ENCODE data around the gene LRRC56.

Gene LRRC56

DNA sequence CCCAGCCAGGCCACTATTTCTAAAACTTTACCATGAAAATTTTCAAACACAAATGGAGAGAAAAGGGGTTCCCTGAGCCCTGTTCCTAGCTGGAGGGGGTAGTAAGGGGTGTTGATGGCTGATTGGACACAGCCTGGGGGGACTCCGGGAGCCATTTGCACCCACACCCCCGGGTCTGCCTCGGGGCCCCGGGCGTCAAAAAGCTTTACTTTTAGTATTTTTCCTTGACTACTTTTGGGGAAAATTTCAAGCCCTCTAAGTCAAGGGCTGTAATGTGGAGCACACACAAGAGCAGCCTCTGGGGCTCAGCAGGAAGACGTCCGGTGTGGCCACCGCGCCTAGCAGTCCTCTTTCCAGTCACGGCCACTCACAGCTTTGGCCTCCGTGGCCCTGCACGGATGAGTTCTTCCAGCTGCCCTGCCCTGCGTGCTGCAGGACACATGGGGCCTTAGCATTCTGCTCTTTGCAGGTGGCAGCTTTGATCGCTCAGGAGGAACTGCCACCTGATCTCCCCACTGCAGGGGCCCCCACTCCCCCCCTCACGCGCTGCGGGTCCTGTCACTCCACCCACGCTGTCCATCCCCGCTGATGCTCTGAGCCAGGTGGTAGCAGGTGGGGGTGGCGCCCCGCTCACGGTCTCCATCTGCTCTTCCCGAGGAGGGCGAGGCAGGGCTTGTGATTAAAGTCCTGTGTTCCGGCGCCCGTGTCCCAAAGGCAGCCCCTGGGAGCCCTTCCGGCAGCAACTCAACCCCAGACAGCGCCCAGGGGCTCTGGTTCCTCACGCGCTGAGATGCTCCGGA lies 44.7 kb upstream of the LRRC56 start:
- Histone ChIP-seq H3K27ac (ENCODE audit: low read depth, low read length) (no peak overlapping the region), H3K36me3 (ENCODE audit: control insufficient read depth in 5 of 5, insufficient read depth in 5 of 5, low read length in 5 of 5) (peaks cover 0 to 87% (median 57%) of the 10 kb centered on the region in 5 donors), H3K4me1 (ENCODE audit: control insufficient read depth in 5 of 5, insufficient read depth in 5 of 5, low read length in 5 of 5) (peaks cover 0 to 1% (median 0%) of the 10 kb centered on the region in 5 donors), H3K4me3 (ENCODE audit: low read depth in 1 of 5, low read length in 5 of 5) (no peak overlapping the region), H3K27me3 (ENCODE audit: control insufficient read depth in 5 of 5, insufficient read depth in 4 of 5, low read length in 5 of 5) (no peaks in the 10 kb centered on the region), H3K9me3 (ENCODE audit: control insufficient read depth in 5 of 5, low read length in 5 of 5) (no peaks in the 10 kb centered on the region), H3K9ac (ENCODE audit: low read length in 5 of 5) (no peak overlapping the region)

DNA sequence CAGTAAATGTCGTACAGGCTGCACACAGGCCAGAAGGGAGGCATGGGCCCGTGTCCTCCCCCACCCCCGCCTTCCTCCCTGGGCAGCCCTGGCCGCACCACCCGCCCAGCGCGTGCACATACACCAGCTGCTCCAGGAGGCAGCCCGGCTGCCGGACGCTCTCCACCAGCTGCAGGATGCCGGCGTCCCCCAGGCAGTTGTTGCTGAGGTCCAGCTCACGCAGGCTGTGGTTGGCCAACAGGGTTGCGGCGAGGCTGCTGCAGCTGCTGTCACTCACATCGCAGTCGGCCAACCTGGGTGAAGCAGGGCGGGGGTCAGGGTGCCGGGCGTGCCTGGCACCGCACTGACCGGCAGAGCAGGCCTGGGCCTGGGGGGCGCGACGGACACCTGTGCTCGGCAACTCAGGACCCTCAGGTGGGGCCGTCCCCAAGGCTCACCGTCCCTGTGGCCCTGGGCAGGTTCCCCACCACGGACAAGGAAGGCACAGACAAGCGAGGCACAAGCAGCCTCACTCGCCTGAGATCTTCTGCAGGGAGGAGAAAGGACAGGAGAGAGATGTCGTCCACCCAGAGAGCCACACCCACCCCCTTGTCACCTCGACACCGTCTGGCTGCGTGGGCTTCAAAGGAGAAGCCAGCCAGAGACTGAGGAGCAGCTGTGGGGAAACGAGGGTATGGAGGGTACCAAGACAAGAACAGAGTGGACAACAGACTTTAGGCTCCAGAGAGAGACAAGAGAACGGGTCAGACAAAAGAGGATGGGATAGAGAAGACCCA lies 42.4 kb upstream of the LRRC56 start:
- peaks cover 0 to 2% (median 0%) of the 10 kb centered on the region in 5 donors for H3K4me1 ChIP-seq (ENCODE audit: control insufficient read depth in 5 of 5, insufficient read depth in 5 of 5, low read length in 5 of 5)
- peaks cover 0 to 90% (median 75%) of the 10 kb centered on the region in 5 donors for H3K36me3 ChIP-seq (ENCODE audit: control insufficient read depth in 5 of 5, insufficient read depth in 5 of 5, low read length in 5 of 5)
- no peak overlapping the region for H3K27ac ChIP-seq (ENCODE audit: low read depth, low read length)
- H3K9me3 ChIP-seq (ENCODE audit: control insufficient read depth in 5 of 5, low read length in 5 of 5) = no peaks in the 10 kb centered on the region
- H3K27me3 ChIP-seq (ENCODE audit: control insufficient read depth in 5 of 5, insufficient read depth in 4 of 5, low read length in 5 of 5) = no peaks in the 10 kb centered on the region
- H3K4me3 ChIP-seq (ENCODE audit: low read depth in 1 of 5, low read length in 5 of 5) = no peak overlapping the region
- H3K9ac ChIP-seq (ENCODE audit: low read length in 5 of 5) = no peak overlapping the region

DNA sequence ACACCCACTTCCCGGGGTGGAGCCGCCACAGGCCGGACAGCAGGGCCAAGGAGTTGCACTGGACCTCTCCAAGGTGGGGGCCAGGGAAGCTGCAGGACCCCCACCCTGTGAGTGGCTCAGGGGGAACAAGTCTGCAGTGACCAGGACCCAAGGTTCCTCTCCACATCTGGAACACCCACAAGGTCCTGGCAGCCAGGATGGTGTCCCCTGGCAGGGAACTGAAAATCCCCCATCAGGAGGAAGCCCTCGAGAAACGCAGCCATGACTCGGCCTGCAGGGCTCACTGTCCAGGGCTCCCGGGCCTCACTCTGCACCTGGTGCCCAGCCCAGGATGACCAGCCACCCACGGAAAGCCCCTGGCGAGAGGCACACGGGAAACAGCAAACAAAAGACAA lies 41.8 kb upstream of the LRRC56 start:
- no peak overlapping the region for H3K9ac ChIP-seq (ENCODE audit: low read length in 5 of 5)
- H3K27ac ChIP-seq (ENCODE audit: low read depth, low read length) = no peak overlapping the region
- peaks cover 0 to 2% (median 0%) of the 10 kb centered on the region in 5 donors for H3K4me1 ChIP-seq (ENCODE audit: control insufficient read depth in 5 of 5, insufficient read depth in 5 of 5, low read length in 5 of 5)
- H3K27me3 ChIP-seq (ENCODE audit: control insufficient read depth in 5 of 5, insufficient read depth in 4 of 5, low read length in 5 of 5) = no peaks in the 10 kb centered on the region
- no peak overlapping the region for H3K4me3 ChIP-seq (ENCODE audit: low read depth in 1 of 5, low read length in 5 of 5)
- peaks cover 0 to 90% (median 75%) of the 10 kb centered on the region in 5 donors for H3K36me3 ChIP-seq (ENCODE audit: control insufficient read depth in 5 of 5, insufficient read depth in 5 of 5, low read length in 5 of 5)
- no peaks in the 10 kb centered on the region for H3K9me3 ChIP-seq (ENCODE audit: control insufficient read depth in 5 of 5, low read length in 5 of 5)

DNA sequence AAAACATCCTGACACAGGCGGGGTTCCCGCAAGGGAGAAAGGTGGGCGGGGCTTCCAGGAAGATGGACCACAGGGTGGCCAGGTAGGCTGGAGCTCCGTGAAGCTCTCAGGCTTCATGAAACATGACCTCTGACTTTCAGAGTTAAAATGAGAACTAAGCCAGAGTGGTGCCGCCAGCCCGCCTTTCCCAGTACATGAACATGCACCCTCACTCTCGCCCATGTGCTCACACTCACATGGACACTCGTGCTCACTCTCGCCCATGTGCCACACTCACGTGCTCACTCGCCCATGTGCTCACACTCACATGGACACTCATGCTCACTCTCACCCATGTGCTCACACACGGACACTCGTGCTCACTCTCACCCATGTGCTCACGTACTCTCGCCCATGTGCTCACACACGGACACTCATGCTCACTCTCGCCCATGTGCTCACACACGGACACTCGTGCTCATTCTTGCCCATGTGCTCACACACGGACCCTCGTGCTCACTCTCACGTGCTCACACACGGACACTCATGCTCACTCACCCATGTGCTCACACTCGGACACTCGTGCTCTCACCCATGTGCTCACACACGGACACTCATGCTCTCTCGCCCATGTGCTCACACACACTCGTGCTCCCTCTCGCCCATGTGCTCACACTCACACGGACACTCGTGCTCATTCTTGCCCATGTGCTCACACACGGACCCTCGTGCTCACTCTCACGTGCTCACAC lies 40.3 kb upstream of the LRRC56 start:
- Histone ChIP-seq H3K9ac (ENCODE audit: low read length in 5 of 5) (no peak overlapping the region), H3K4me3 (ENCODE audit: low read depth in 1 of 5, low read length in 5 of 5) (no peak overlapping the region), H3K27ac (ENCODE audit: low read depth, low read length) (no peak overlapping the region), H3K9me3 (ENCODE audit: control insufficient read depth in 5 of 5, low read length in 5 of 5) (no peaks in the 10 kb centered on the region), H3K4me1 (ENCODE audit: control insufficient read depth in 5 of 5, insufficient read depth in 5 of 5, low read length in 5 of 5) (peaks cover 0 to 5% (median 2%) of the 10 kb centered on the region in 5 donors), H3K27me3 (ENCODE audit: control insufficient read depth in 5 of 5, insufficient read depth in 4 of 5, low read length in 5 of 5) (no peaks in the 10 kb centered on the region), H3K36me3 (ENCODE audit: control insufficient read depth in 5 of 5, insufficient read depth in 5 of 5, low read length in 5 of 5) (peaks cover 0 to 95% (median 79%) of the 10 kb centered on the region in 5 donors)

DNA sequence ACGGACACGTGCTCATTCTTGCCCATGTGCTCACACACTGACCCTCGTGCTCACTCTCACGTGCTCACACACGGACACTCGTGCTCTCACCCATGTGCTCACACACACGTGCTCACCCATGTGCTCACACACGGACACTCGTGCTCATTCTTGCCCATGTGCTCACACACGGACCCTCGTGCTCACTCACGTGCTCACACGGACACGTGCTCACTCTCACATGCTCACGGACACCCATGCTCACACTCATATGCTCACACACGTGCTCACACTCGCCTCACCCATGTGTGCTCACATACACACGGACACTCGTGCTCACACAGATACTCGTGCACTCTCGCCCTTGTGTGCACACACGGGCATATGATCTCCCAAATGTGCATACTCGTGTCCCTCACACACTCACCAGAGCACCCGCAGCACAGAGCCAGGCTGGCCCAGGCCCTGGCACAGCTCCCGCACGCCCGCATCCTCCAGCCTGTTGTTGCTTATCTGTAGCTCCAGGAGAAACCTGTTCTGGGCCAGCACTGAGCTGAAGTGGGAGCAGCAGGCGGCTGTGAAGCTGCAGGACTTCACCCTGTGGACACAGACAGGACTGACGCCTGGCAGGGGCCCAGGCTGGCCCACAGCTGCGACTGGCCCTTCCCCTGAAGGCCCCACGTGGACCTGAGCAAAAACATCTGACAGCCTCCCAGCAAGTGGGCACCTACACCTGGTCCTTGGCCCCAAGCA lies 39.6 kb upstream of the LRRC56 start:
- Histone ChIP-seq H3K4me3 (ENCODE audit: low read depth in 1 of 5, low read length in 5 of 5) (no peak overlapping the region), H3K27ac (ENCODE audit: low read depth, low read length) (no peak overlapping the region), H3K27me3 (ENCODE audit: control insufficient read depth in 5 of 5, insufficient read depth in 4 of 5, low read length in 5 of 5) (no peaks in the 10 kb centered on the region), H3K36me3 (ENCODE audit: control insufficient read depth in 5 of 5, insufficient read depth in 5 of 5, low read length in 5 of 5) (peaks cover 0 to 93% (median 79%) of the 10 kb centered on the region in 5 donors), H3K9me3 (ENCODE audit: control insufficient read depth in 5 of 5, low read length in 5 of 5) (no peaks in the 10 kb centered on the region), H3K4me1 (ENCODE audit: control insufficient read depth in 5 of 5, insufficient read depth in 5 of 5, low read length in 5 of 5) (peaks cover 2 to 12% (median 7%) of the 10 kb centered on the region in 5 donors), H3K9ac (ENCODE audit: low read length in 5 of 5) (no peak overlapping the region)

DNA sequence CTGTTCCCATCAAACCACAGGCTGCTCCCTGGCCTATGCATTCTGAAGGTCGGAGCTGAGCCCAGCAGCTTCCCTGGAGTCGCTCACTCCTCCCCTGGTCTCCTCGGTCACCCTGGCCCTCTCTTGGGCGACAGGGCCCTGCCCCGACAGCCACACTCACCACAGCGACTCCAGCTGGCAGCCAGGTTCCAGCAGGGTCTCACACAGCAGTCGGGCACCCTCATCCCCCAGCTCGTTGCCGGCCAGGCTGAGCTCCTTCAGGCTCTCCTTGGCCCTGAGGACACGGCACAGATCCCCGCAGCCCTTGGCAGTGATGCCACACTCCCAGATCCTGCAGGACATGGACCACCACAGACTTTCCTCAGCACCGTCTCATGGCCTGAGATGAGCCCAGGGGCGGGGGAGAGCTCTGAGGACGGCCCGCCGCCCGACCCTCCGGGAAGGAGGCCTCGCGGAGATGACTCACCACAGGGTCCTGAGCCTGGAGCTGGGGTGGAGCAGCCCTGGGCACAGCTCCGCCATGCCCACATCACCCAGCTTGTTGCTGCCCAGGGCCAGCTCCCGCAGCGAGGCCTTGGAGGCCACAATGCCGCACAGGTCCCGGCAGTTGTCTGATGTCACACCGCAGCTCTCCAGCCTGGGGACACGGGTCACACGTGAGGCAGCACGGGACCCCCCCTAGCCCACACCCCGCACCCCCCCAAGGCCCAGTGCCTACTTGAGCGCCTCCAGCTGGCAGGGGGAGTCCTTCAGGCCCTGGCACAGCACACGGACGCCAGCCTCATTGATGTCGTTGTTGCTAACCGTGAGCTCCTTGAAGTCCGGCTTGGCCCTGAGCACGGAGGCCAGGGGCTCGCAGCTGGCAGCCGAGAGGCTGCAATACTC lies 38.8 kb upstream of the LRRC56 start:
- no peak overlapping the region for H3K27ac ChIP-seq (ENCODE audit: low read depth, low read length)
- no peaks in the 10 kb centered on the region for H3K27me3 ChIP-seq (ENCODE audit: control insufficient read depth in 5 of 5, insufficient read depth in 4 of 5, low read length in 5 of 5)
- H3K4me1 ChIP-seq (ENCODE audit: control insufficient read depth in 5 of 5, insufficient read depth in 5 of 5, low read length in 5 of 5) = peaks cover 2 to 19% (median 15%) of the 10 kb centered on the region in 5 donors
- no peak overlapping the region for H3K4me3 ChIP-seq (ENCODE audit: low read depth in 1 of 5, low read length in 5 of 5)
- H3K36me3 ChIP-seq (ENCODE audit: control insufficient read depth in 5 of 5, insufficient read depth in 5 of 5, low read length in 5 of 5) = peaks cover 0 to 85% (median 75%) of the 10 kb centered on the region in 5 donors
- H3K9ac ChIP-seq (ENCODE audit: low read length in 5 of 5) = no peak overlapping the region
- no peaks in the 10 kb centered on the region for H3K9me3 ChIP-seq (ENCODE audit: control insufficient read depth in 5 of 5, low read length in 5 of 5)

DNA sequence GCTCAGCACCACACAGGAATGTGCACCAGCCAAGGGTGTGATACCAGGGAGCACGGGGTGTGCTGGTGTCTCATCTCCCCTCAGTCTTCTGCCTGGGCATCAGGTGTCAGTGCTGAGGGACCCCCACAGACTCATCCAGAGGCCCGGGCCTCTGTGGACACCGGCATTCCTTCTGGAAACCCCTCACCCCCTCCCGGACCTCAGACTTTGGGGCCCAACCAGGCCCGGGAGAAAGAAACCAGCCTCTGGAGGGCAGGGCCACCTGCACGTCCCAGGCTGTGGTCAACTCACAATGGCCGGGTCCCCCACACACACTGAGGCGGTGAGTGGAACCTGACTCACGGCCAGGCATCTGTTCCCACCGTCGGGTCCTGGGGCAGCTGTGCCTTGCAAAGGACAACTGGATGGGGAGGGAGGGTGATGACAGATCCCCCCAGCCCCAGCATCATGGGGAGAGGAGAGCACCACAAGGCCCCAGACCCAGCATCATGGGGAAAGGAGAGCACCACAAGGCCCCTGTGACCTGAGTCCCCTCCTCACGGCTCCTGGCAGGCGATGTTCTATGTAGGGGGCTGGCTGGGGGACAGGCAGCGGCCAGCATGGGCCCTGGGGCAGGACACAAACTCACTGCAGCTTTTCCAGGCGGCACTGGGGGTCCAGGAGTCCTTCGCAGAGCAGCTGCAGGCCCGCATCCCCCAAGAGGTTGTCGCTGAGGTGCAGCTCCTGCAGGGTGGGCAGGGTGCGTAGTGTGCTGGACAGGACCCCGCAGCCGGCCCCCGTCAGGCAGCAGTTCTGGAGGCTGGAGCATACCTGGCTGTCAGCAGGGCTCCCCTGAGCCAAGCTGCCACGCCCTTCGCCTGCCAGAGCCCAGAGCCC lies 37.9 kb upstream of the LRRC56 start:
- Histone ChIP-seq H3K36me3 (ENCODE audit: control insufficient read depth in 5 of 5, insufficient read depth in 5 of 5, low read length in 5 of 5) (peaks cover 0 to 77% (median 68%) of the 10 kb centered on the region in 5 donors), H3K4me1 (ENCODE audit: control insufficient read depth in 5 of 5, insufficient read depth in 5 of 5, low read length in 5 of 5) (peaks cover 2 to 28% (median 23%) of the 10 kb centered on the region in 5 donors), H3K9me3 (ENCODE audit: control insufficient read depth in 5 of 5, low read length in 5 of 5) (no peaks in the 10 kb centered on the region), H3K9ac (ENCODE audit: low read length in 5 of 5) (no peak overlapping the region), H3K4me3 (ENCODE audit: low read depth in 1 of 5, low read length in 5 of 5) (no peak overlapping the region), H3K27ac (ENCODE audit: low read depth, low read length) (no peak overlapping the region), H3K27me3 (ENCODE audit: control insufficient read depth in 5 of 5, insufficient read depth in 4 of 5, low read length in 5 of 5) (no peaks in the 10 kb centered on the region)

DNA sequence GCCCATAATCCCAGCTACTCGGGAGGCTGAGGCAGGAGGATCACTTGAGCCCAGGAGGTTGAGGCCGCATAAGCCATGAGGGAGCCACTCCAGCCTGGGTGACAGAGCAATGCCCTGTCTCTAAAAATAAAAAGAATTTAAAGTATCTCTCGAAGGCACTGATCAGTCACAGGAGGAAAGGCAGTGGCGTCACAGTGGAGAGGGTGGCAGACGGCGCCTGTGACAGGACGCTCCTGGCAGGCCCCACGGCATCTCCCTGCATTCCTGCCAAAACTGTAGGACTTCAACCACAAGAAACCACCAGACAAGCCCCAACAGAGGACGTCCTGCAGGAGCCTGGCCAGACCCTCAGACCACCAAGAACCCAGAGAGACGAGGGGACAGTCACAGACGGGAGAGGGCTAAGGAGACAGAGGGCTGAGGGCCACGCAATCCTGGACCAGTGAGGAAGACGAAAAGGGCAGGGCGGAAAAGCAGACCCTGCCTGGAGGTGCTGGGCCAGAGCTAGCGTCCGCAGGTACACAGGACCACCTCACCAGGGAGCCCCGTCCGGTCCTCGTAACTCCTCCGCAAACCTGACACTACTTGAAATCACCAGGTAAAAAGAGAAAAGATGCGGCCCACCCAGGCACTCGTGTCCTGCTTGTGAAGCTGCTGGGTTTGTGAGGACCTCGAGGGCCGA lies 36.2 kb upstream of the LRRC56 start:
- H3K4me3 ChIP-seq (ENCODE audit: low read depth in 1 of 5, low read length in 5 of 5) = no peak overlapping the region
- no peaks in the 10 kb centered on the region for H3K27me3 ChIP-seq (ENCODE audit: control insufficient read depth in 5 of 5, insufficient read depth in 4 of 5, low read length in 5 of 5)
- no peaks in the 10 kb centered on the region for H3K9me3 ChIP-seq (ENCODE audit: control insufficient read depth in 5 of 5, low read length in 5 of 5)
- peaks cover 7 to 45% (median 40%) of the 10 kb centered on the region in 5 donors for H3K4me1 ChIP-seq (ENCODE audit: control insufficient read depth in 5 of 5, insufficient read depth in 5 of 5, low read length in 5 of 5)
- peaks cover 0 to 60% (median 54%) of the 10 kb centered on the region in 5 donors for H3K36me3 ChIP-seq (ENCODE audit: control insufficient read depth in 5 of 5, insufficient read depth in 5 of 5, low read length in 5 of 5)
- no peak overlapping the region for H3K9ac ChIP-seq (ENCODE audit: low read length in 5 of 5)
- no peak overlapping the region for H3K27ac ChIP-seq (ENCODE audit: low read depth, low read length)

All from subcutaneous abdominal adipose tissue (tissue), 5 donors.